Neural progenitor cell (in vitro differentiated cells): ENCODE results near the gene COL11A1. TPM values are rescaled to one million over a fixed set of nuclear protein-coding genes. Genes with fewer than 3 reads are reported as not detected.

ENCODE experiments used
- DNase-seq: peaks from one replicate; pipeline ENCODE4 v3.0.0-alpha.2; 2016; ENCODE audit warnings: low spot score
- H2AFZ ChIP-seq: fragments of 200-600 bp; sonication (generic); replicated peaks from 2 replicates; pipeline ENCODE4 v1.6.1; 2016; ENCODE audit warnings: antibody characterized with exemption
- H3F3A ChIP-seq: fragments of 200-600 bp; sonication (generic); 2 replicates; pipeline ENCODE4 v1.6.1; 2016; ENCODE audit warnings: antibody characterized with exemption, low read depth
- H3K27ac ChIP-seq: fragments of 200-600 bp; sonication (generic); 2 replicates; pipeline ENCODE4 v1.5.1; 2016; ENCODE audit warnings: mild to moderate bottlenecking
- H3K27me3 ChIP-seq: fragments of 200-600 bp; sonication (generic); 2 replicates; pipeline ENCODE4 v1.6.1; 2016; ENCODE audit warnings: mild to moderate bottlenecking, moderate library complexity
- H3K36me3 ChIP-seq: fragments of 200-600 bp; sonication (generic); 2 replicates; pipeline ENCODE4 v1.5.1; 2016
- H3K4me1 ChIP-seq: fragments of 200-600 bp; sonication (generic); 2 replicates; pipeline ENCODE4 v1.6.1; 2016; ENCODE audit warnings: mixed run types
- H3K4me2 ChIP-seq: fragments of 200-600 bp; sonication (generic); 2 replicates; pipeline ENCODE4 v1.6.1; 2016
- H3K4me3 ChIP-seq: fragments of 200-600 bp; sonication (generic); 2 replicates; pipeline ENCODE4 v1.5.1; 2016
- H3K79me2 ChIP-seq: fragments of 200-600 bp; sonication (generic); 2 replicates; pipeline ENCODE4 v1.6.1; 2016; ENCODE audit warnings: low read depth
- H3K9ac ChIP-seq: fragments of 200-600 bp; sonication (generic); 2 replicates; pipeline ENCODE4 v1.6.1; 2016
- H3K9me3 ChIP-seq: fragments of 200-600 bp; sonication (generic); 2 replicates; pipeline ENCODE4 v1.5.1; 2016; ENCODE audit warnings: low read depth
- H4K20me1 ChIP-seq: fragments of 200-600 bp; sonication (generic); 2 replicates; pipeline ENCODE4 v1.6.1; 2016; ENCODE audit warnings: low read depth
- H3K27ac Mint-ChIP-seq: 3 replicates; pipeline ENCODE4 v1.8.0; 2021; ENCODE audit warnings: mixed read lengths
- H3K27me3 Mint-ChIP-seq: 2 replicates; pipeline ENCODE4 v1.8.0; 2022; ENCODE audit warnings: low read depth, mild to moderate bottlenecking, inconsistent platforms, moderate library complexity, mixed read lengths; ENCODE audit not compliant: insufficient read depth
- H3K36me3 Mint-ChIP-seq: 3 replicates; pipeline ENCODE4 v1.8.0; 2021; ENCODE audit warnings: mixed read lengths
- H3K4me1 Mint-ChIP-seq: 3 replicates; pipeline ENCODE4 v1.8.0; 2021; ENCODE audit warnings: mixed read lengths
- H3K4me3 Mint-ChIP-seq: 3 replicates; pipeline ENCODE4 v1.8.0; 2021; ENCODE audit warnings: mild to moderate bottlenecking, moderate library complexity, mixed read lengths
- H3K9me3 Mint-ChIP-seq: 3 replicates; pipeline ENCODE4 v1.8.0; 2020; ENCODE audit warnings: mixed read lengths
- CTCF ChIP-seq: fragments of 200-600 bp; sonication (generic); IDR thresholded peaks from 2 replicates; pipeline ENCODE4 v1.5.1; 2017; ENCODE audit warnings: antibody characterized with exemption, mild to moderate bottlenecking
- EZH2 ChIP-seq: fragments of 200-600 bp; sonication (generic); IDR thresholded peaks from 2 replicates; pipeline ENCODE4 v1.6.1; 2017; ENCODE audit warnings: antibody characterized with exemption, mild to moderate bottlenecking, moderate library complexity
- EZH2phosphoT487 ChIP-seq: fragments of 200-600 bp; sonication (generic); IDR thresholded peaks from 2 replicates; pipeline ENCODE4 v1.6.1; 2017; ENCODE audit warnings: antibody characterized with exemption
- total RNA-seq: library from RNA; depleted of rRNA; stranded (reverse); fragments of >200 nt; gene quantifications from 2 replicates; pipeline ENCODE4 v1.2.3, GENCODE V29; 2015; ENCODE audit warnings: low replicate concordance

Gene COL11A1
- total RNA-seq, 1 donor from 2014 or later = 78.9 TPM

DNA sequence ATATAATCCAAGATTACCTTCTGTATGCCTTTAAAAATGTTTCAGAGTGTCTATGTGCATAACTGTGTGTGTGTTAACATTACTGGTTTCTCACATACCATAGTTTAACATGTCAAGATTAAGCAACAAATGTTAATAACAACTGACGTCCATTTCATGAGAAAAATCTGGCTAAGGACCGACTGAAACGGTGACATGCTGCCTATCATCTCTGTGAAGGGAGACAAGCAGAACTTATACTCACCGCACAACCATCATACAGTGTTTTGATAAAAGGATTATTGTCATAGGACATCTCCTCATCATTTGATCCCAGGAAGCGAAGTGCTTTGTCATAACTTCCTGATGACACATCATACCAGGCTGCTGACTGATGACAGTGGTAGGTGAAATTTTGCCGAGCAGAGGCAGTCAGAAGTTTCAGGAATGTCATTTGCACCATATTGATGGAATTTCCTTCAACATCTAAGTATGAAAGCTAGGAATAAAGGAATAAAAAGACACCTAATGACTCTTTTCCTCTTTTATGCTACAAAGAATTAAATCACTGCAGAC lies 228.8 kb downstream of the COL11A1 start:
- H3K27me3 ChIP-seq = no peaks in the 10 kb centered on the region
- no peak overlapping the region for H3K4me2 ChIP-seq
- H3F3A ChIP-seq = no peaks in the 10 kb centered on the region
- no peak overlapping the region for H2AFZ ChIP-seq
- H3K36me3 ChIP-seq = peaks cover 4% of the 10 kb centered on the region
- H4K20me1 ChIP-seq = no peaks in the 10 kb centered on the region
- H3K79me2 ChIP-seq = no peaks in the 10 kb centered on the region
- H3K4me1 ChIP-seq = no peaks in the 10 kb centered on the region
- peaks cover 23% of the 10 kb centered on the region for H3K36me3 Mint-ChIP-seq
- no peak for TF ChIP-seq CTCF
- TF ChIP-seq EZH2phosphoT487 = no peak
- no peak for TF ChIP-seq EZH2
- no peaks in the 10 kb centered on the region for H3K27me3 Mint-ChIP-seq
- H3K9me3 ChIP-seq = no peaks in the 10 kb centered on the region
- no peak overlapping the region for H3K27ac Mint-ChIP-seq
- no peak for DNase-seq
- H3K9me3 Mint-ChIP-seq = no peaks in the 10 kb centered on the region
- no peaks in the 10 kb centered on the region for H3K4me1 Mint-ChIP-seq
- no peak overlapping the region for H3K4me3 ChIP-seq
- no peak overlapping the region for H3K27ac ChIP-seq
- H3K9ac ChIP-seq = no peak overlapping the region
- H3K4me3 Mint-ChIP-seq = no peak overlapping the region

DNA sequence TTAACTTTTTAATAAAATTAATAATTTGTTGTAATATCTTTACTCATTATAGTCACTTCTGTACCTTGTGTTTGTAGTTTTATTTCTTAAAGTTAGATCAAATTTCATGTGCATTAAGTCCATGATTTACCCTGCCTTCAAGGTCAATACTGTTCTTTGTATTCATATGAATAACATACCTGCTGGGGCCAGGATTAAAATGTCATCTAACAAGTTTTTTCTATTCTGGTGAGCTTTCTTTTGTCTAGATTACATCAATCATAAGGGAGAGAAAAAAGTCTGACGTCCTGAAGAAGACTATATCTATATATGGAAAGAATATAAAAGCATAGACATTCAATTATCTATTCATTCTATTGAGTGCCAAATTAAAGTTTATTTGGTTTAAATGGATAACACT lies 232.6 kb downstream of the COL11A1 start:
- H3K4me1 Mint-ChIP-seq = peaks cover 3% of the 10 kb centered on the region

DNA sequence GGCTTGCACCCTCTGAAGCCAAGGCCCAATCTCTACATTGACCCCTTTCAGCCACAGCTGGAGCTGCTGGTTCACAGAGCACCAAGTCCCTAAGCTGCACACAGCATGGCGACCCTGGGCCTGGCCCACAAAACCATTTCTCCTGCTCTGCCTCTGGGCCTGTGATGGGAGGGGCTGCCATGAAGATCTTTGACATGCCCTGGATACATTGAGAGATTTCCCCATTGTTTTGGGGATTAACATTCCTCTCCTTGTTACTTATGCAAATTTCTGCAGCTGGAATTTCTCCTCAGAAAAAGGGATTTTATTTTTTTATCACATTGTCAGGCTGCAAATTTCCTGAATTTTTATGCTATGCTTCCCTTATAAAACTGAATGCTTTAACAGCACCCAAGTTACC lies 235.8 kb downstream of the COL11A1 start:
- H3K27ac Mint-ChIP-seq = no peak overlapping the region
- H3K4me2 ChIP-seq = no peak overlapping the region
- no peak for TF ChIP-seq CTCF
- TF ChIP-seq EZH2 = no peak
- no peak for TF ChIP-seq EZH2phosphoT487
- no peak overlapping the region for H3K9ac ChIP-seq
- H3K36me3 Mint-ChIP-seq = peaks cover 4% of the 10 kb centered on the region
- no peak overlapping the region for H3K4me3 ChIP-seq
- peak overlapping the region; percentile 67 for H3K27ac ChIP-seq
- no peaks in the 10 kb centered on the region for H3K36me3 ChIP-seq
- no peak overlapping the region for H3K4me3 Mint-ChIP-seq
- H3K4me1 Mint-ChIP-seq = peaks cover 3% of the 10 kb centered on the region
- no peaks in the 10 kb centered on the region for H3K79me2 ChIP-seq
- no peaks in the 10 kb centered on the region for H3K9me3 ChIP-seq
- no peaks in the 10 kb centered on the region for H3K27me3 ChIP-seq
- H3K9me3 Mint-ChIP-seq = peaks cover 6% of the 10 kb centered on the region
- H3K27me3 Mint-ChIP-seq = no peaks in the 10 kb centered on the region
- H3F3A ChIP-seq = peaks cover 5% of the 10 kb centered on the region
- no peak overlapping the region for H2AFZ ChIP-seq
- no peaks in the 10 kb centered on the region for H3K4me1 ChIP-seq
- H4K20me1 ChIP-seq = no peaks in the 10 kb centered on the region
- peak; percentile 46 for DNase-seq

More for the DNA sequence above, 232.6 kb downstream of the COL11A1 start:
- no peaks in the 10 kb centered on the region for H4K20me1 ChIP-seq
- Mint-ChIP-seq H3K36me3 (peaks cover 13% of the 10 kb centered on the region), H3K27ac (no peak overlapping the region), H3K27me3 (no peaks in the 10 kb centered on the region), H3K9me3 (peaks cover 6% of the 10 kb centered on the region), H3K4me3 (no peak overlapping the region)
- peaks cover 4% of the 10 kb centered on the region for H3K36me3 ChIP-seq
- H3K9ac ChIP-seq = no peak overlapping the region
- no peak for TF ChIP-seq EZH2phosphoT487
- no peak for TF ChIP-seq CTCF
- TF ChIP-seq EZH2 = no peak
- H3K79me2 ChIP-seq = no peaks in the 10 kb centered on the region
- H3K27ac ChIP-seq = no peak overlapping the region
- no peak for DNase-seq
- peaks cover 5% of the 10 kb centered on the region for H3F3A ChIP-seq
- H3K27me3 ChIP-seq = no peaks in the 10 kb centered on the region
- H3K9me3 ChIP-seq = no peaks in the 10 kb centered on the region
- H2AFZ ChIP-seq = no peak overlapping the region
- no peak overlapping the region for H3K4me2 ChIP-seq
- no peaks in the 10 kb centered on the region for H3K4me1 ChIP-seq
- H3K4me3 ChIP-seq = no peak overlapping the region
